Testis (tissue), 3 donors: ENCODE measurements around the gene REPS1. TPM values are rescaled to one million over a fixed set of nuclear protein-coding genes. Genes with fewer than 3 reads are reported as not detected.
"Not testable (repeated sequence)": the region's sequence is repeated elsewhere in the genome, so short reads cannot be mapped to it uniquely, and the experiment has no call there.

Experiments
- DNase-seq: peaks from one replicate; pipeline ENCODE4 v3.0.0-alpha.2; 2019
- H3K27ac ChIP-seq, 2 donors: fragments of 200-600 bp; sonication (generic); one replicate each; pipeline ENCODE4 v1.5.1; 2019
- H3K27me3 ChIP-seq: fragments of 200-600 bp; sonication (generic); one replicate; pipeline ENCODE4 v1.5.1; 2019
- H3K36me3 ChIP-seq: fragments of 200-600 bp; sonication (generic); one replicate; pipeline ENCODE4 v1.5.1; 2017; ENCODE audit warnings: low read depth; ENCODE audit errors: missing control alignments
- H3K4me1 ChIP-seq: fragments of 200-600 bp; sonication (generic); one replicate; pipeline ENCODE4 v1.5.1; 2019
- H3K4me3 ChIP-seq, 2 donors: fragments of 200-600 bp; sonication (generic); one replicate each; pipeline ENCODE4 v1.5.1; 2017 to 2019
- H3K9me3 ChIP-seq: fragments of 200-600 bp; sonication (generic); one replicate; pipeline ENCODE4 v1.5.1; 2017
- CTCF ChIP-seq, 3 experiments: fragments of 450-650 bp in 2 of 3; fragments of 200-600 bp in 1 of 3; sonication (generic) in 1 of 3; IDR thresholded peaks; one replicate each; pipeline ENCODE4 v1.5.1; 2016 to 2019; ENCODE audit warnings: antibody characterized with exemption in 3 of 3, mild to moderate bottlenecking in 2 of 3, moderate library complexity in 1 of 3
- POLR2A ChIP-seq: fragments of 450-650 bp; IDR thresholded peaks from one replicate; pipeline ENCODE4 v1.6.1; 2017; ENCODE audit warnings: antibody characterized with exemption, mild to moderate bottlenecking, moderate library complexity
- WGBS, 2 donors: methylation state at CpG; one replicate each; pipeline ENCODE4 v1.1.5; 2018; 5-methylcytosine and 5-hydroxymethylcytosine counted together
- intact Hi-C: fragments of 100-400 bp; cut with DNase I; formaldehyde crosslinking; loops from one replicate; pipeline ENCODE4 v1.15.1; 2023; ENCODE audit warnings: low total_unique reads
- polyA plus RNA-seq: library from polyadenylated mRNA; stranded (reverse); fragments of 350-450 nt; fragmentation: Illumina TruSeq; extraction: RNeasy Lipid Tissue Mini Kit (QIAGEN cat#74804); gene quantifications from one replicate; pipeline ENCODE4 v1.2.3, GENCODE V29; 2014; ENCODE audit warnings: low read depth, low replicate concordance; ENCODE audit not compliant: insufficient read depth
- total RNA-seq, 2 donors: library from RNA; depleted of rRNA; stranded (reverse); fragments of >200 nt; gene quantifications; one replicate each; pipeline ENCODE4 v1.2.3, GENCODE V29; 2016

The REPS1 gene
- total and polyA plus RNA-seq, 3 donors from 2014 or later: 82.0 to 170 (median 160) TPM

DNA sequence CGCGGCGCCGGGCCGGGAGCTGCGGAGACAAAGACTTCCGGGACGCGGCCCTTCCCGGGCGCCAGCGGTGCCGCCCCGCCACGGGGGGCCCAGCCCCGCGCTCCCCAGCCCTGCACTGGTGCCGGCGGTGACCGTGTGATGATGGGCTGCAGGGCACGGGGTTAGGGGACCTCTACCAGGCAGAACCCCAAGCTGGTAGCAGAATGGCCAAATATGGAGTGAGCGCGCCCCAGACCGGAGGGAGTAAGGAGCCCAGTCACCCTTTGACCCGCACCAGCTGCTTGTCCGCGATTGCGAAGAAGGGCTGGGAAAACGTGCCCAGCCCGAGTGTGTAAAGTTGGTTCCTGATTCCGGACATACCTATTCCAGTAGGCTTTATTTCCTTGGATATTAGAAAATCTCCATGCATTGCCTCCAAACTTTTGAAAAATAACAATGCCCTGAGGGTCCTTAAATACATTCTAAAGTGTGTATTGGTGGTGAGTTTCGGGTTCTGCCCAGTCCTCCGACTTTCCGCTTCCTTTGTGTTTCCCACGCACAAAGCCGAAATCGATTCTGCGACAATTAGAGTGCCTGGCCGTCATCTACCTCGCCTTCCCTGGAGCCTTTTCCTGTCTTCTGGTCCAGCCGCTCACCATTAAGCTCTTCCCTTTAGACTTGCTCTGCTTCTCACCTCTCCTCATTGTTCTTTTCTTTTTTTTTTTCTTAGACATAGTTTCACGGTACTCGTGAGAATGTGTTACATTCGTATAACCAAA, 41.6 kb upstream of the REPS1 start:
- Histone ChIP-seq H3K27me3 (no peaks in the 10 kb centered on the region), H3K4me3 (peak overlapping the region; percentile 70 to 79), H3K9me3 (no peaks in the 10 kb centered on the region), H3K27ac (peak overlapping the region; percentile 70 to 81), H3K4me1 (peaks cover 12% of the 10 kb centered on the region), H3K36me3 (no peaks in the 10 kb centered on the region)
- WGBS, 2 donors: 5 to 6% methylated on average over 33 to 38 of the region's 44 CpGs
- intact Hi-C loops: no loop called here
- no peak for TF ChIP-seq CTCF (IDR thresholded peaks at IDR 0.05)
- no peak for TF ChIP-seq POLR2A
- DNase-seq: peak; percentile 73

DNA sequence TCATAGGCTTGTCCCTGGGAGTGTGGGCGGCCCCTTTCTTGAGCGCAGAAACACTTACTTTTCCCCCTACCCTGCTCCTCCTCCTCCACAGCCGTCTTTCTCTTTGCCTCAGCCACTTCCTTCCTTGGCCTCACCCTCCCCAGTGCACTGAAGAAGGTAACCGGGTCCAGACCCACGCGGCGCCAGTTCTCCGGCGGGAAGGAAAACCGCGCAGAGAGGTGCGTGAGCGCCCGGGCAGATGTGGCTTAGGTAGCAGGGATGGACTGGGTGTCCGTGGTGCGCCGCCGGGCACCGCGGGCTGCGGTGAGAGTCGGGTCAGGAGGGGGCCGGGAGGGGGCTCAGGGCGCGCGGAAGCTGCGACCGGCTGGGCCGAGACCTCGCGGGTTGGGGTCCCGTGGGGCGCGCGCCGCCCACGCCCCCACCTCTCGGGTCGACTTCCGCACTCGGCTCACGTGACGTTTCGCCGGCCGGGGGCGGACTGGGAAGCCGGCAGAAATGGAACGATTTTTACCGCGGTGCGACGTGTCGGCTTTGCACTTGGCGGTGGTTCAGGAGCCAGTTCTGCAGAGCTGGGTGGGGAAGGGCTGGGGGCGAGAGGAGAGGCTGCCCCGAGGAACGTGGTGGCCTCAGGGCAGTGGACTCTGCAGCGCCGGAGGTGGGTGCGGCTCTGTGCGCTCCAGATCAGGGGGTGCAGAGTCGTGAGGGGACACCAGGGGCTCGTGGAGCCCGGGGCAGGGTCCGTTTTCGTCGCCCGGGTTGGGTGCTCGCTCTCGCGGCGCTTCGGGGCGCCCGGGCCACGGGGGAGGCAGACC, 40.8 kb upstream of the REPS1 start, which contains the start of gene ABRACL:
Gene ABRACL (plus strand): TSS at position 88 of the 812 bp plus-strand sequence. CDS start 5,416 bp downstream, outside the sequence.
- Histone ChIP-seq H3K27me3 (no peaks in the 10 kb centered on the region), H3K9me3 (no peaks in the 10 kb centered on the region), H3K4me3 (peak within 1 kb of the TSS; percentile 70 to 79), H3K36me3 (no peaks in the 10 kb centered on the region), H3K4me1 (peaks cover 12% of the 10 kb centered on the region), H3K27ac (peak within 1 kb of the TSS; percentile 70 to 81)
- TF ChIP-seq CTCF (IDR thresholded peaks at IDR 0.05) (no peak), POLR2A (no peak)
- intact Hi-C loops: no loop called here
- DNase-seq: peak; percentile 86
- whole genome bisulfite sequencing, 2 donors: 0% methylated on average over 5 to 61 of the region's 77 CpGs

DNA sequence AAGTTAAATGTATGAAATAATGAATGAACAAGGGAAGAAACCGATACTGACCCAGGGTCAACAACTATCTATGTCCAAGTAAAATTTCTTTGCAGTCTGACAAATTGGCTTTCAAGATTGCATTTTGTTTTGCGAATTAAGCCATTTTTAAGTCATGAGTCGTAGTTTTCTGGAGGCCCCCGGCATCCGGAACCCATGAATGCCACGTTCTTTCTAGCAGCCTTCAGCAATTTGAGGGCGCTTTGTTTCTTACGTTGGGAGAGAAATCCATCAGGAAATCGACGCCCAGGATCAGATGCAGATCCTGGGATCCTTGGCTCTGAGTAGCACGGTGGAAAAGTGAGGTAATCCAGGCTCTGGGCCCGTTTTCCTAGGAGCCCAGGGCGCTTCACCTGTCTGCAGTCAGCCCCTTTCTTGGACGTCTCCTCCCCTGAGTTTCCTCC, 40.2 kb upstream of the REPS1 start:
- WGBS, 2 donors: 0 to 2% methylated on average over 14 of the region's 14 CpGs
- no peak for TF ChIP-seq CTCF (IDR thresholded peaks at IDR 0.05)
- TF ChIP-seq POLR2A: no peak
- DNase-seq: no peak
- intact Hi-C loops: no loop called here
- Histone ChIP-seq H3K27me3 (no peaks in the 10 kb centered on the region), H3K27ac (peak overlapping the region; percentile 70 to 81), H3K9me3 (no peaks in the 10 kb centered on the region), H3K4me1 (peaks cover 11% of the 10 kb centered on the region), H3K36me3 (no peaks in the 10 kb centered on the region), H3K4me3 (peak overlapping the region; percentile 70 to 79)

- Histone ChIP-seq H3K27ac (peak overlapping the region in 1 of 2 donors; percentile 81), H3K4me3 (peak overlapping the region in 1 of 2 donors; percentile 79), H3K4me1 (peaks cover 10% of the 10 kb centered on the region), H3K36me3 (no peaks in the 10 kb centered on the region), H3K9me3 (no peaks in the 10 kb centered on the region), H3K27me3 (no peaks in the 10 kb centered on the region)
- TF ChIP-seq CTCF (IDR thresholded peaks at IDR 0.05): no peak
- no peak for TF ChIP-seq POLR2A
- intact Hi-C loops: no loop called here
- WGBS, 2 donors: 18 to 23% methylated on average over 10 of the region's 10 CpGs
- peak; percentile 46 for DNase-seq
These were observed 39.6 kb upstream of the REPS1 start for GRCh38 chr6:139027620-139028182.

- intact Hi-C loops, H3K4me3 ChIP-seq: not testable (repeated sequence)
These were observed 37.4 kb upstream of the REPS1 start for GRCh38 chr6:139025416-139025815.

More at GRCh38 chr6:139025416-139025815, 37.4 kb upstream of the REPS1 start:
- H3K9me3 ChIP-seq, DNase-seq, H3K36me3 ChIP-seq, H3K27me3 ChIP-seq, H3K27ac ChIP-seq, H3K4me1 ChIP-seq: not testable (repeated sequence)
- 88 to 94% methylated on average over 3 of the region's 3 CpGs for WGBS, 2 donors
